ENCODE results near the gene GPR15. TPM values are rescaled to one million over a fixed set of nuclear protein-coding genes. Genes with fewer than 3 reads are reported as not detected.

GPR15 gene
- total RNA-seq, 1 experiment from 2014 or later, result not detected

DNA sequence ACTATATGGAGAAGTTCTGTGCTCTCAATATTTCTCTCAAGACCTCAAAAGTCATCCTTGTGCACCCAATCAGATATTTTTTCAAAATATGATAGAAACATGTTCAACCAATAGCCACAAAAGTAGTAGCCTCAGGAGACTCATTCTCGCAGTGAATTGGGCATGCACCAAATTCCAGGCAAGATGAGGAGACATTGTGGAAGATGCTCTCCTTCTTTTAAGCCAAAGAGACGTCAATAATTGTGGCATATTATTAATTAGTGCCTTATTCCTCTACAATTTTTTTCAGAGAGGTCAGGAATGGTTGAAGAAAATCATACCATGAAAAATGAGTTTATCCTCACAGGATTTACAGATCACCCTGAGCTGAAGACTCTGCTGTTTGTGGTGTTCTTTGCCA lies 34.4 kb upstream of the GPR15 start, which contains the start of gene OR5K2:
OR5K2 (plus strand) TSS at position 301 of the 400 bp plus-strand sequence; CDS start at position 301, 0 bp downstream.
- DNase-seq, result no peak
- Histone ChIP-seq H3K56ac (ENCODE audit: insufficient read length, low read depth, low read length) (no peak within 1 kb of the TSS), H4K5ac (ENCODE audit: insufficient read length, low read depth, low read length) (no peak within 1 kb of the TSS), H3K23me2 (ENCODE audit: insufficient read length, low read depth, low read length, poor library complexity, severe bottlenecking) (no peaks in the 10 kb centered on the region), H3K18ac (ENCODE audit: insufficient read length, low read depth, low read length) (no peak within 1 kb of the TSS), H3K27ac (ENCODE audit: insufficient read length, low read depth, low read length) (no peak within 1 kb of the TSS), H3K4ac (ENCODE audit: low read depth, low read length) (no peak within 1 kb of the TSS), H3K4me2 (ENCODE audit: insufficient read depth, insufficient read length, low read length) (no peak within 1 kb of the TSS), H3K27me3 (ENCODE audit: insufficient read depth, low read length) (no peaks in the 10 kb centered on the region), H2AFZ (ENCODE audit: low read length) (no peak within 1 kb of the TSS), H2BK20ac (ENCODE audit: low read depth, low read length, poor library complexity, severe bottlenecking) (no peak within 1 kb of the TSS), H3T11ph (ENCODE audit: low read length) (no peak within 1 kb of the TSS), H3K79me2 (ENCODE audit: insufficient read depth, low read length) (no peaks in the 10 kb centered on the region), H2BK15ac (ENCODE audit: low read depth, low read length) (no peak within 1 kb of the TSS), H2BK12ac (ENCODE audit: insufficient read length, low read depth, low read length) (no peak within 1 kb of the TSS), H3K23ac (ENCODE audit: insufficient read length, low read depth, low read length) (no peak within 1 kb of the TSS), H4K20me1 (ENCODE audit: control insufficient read depth, insufficient read depth, insufficient read length) (no peaks in the 10 kb centered on the region), H4K91ac (ENCODE audit: insufficient read length, low read depth, low read length) (no peak within 1 kb of the TSS), H2BK5ac (ENCODE audit: insufficient read length, low read length) (no peak within 1 kb of the TSS), H3K4me1 (ENCODE audit: insufficient read depth, low read length) (no peaks in the 10 kb centered on the region), H2BK120ac (ENCODE audit: low read depth, low read length, poor library complexity, severe bottlenecking) (no peak within 1 kb of the TSS), H3K9ac (ENCODE audit: extremely low read depth, insufficient read length, low read length) (no peak within 1 kb of the TSS), H3K9me3 (ENCODE audit: control insufficient read depth, low read depth, low read length) (no peaks in the 10 kb centered on the region), H2AK5ac (ENCODE audit: insufficient read length, low read length) (no peak within 1 kb of the TSS), H4K8ac (replicated peaks; ENCODE audit: insufficient read length, low read depth, low read length) (no peak within 1 kb of the TSS), H3K79me1 (ENCODE audit: insufficient read depth, low read depth, low read length, poor library complexity, severe bottlenecking) (no peaks in the 10 kb centered on the region), H3K14ac (ENCODE audit: insufficient read depth, low read length) (no peak within 1 kb of the TSS)
- Mint-ChIP-seq H3K27me3 (ENCODE audit: low read depth) (no peaks in the 10 kb centered on the region), H3K4me3 (no peak within 1 kb of the TSS), H3K27ac (no peak within 1 kb of the TSS), H3K4me1 (no peaks in the 10 kb centered on the region), H3K9me3 (no peaks in the 10 kb centered on the region), H3K36me3 (ENCODE audit: insufficient read depth in 1 of 3, low read depth in 3 of 3) (no peaks in the 10 kb centered on the region)
- WGBS (ENCODE audit: extremely low coverage, insufficient read length, low lambda C conversion rate), result no CpG with 5 or more reads among the region's 2 CpGs
- TF ChIP-seq, protein P1, sequence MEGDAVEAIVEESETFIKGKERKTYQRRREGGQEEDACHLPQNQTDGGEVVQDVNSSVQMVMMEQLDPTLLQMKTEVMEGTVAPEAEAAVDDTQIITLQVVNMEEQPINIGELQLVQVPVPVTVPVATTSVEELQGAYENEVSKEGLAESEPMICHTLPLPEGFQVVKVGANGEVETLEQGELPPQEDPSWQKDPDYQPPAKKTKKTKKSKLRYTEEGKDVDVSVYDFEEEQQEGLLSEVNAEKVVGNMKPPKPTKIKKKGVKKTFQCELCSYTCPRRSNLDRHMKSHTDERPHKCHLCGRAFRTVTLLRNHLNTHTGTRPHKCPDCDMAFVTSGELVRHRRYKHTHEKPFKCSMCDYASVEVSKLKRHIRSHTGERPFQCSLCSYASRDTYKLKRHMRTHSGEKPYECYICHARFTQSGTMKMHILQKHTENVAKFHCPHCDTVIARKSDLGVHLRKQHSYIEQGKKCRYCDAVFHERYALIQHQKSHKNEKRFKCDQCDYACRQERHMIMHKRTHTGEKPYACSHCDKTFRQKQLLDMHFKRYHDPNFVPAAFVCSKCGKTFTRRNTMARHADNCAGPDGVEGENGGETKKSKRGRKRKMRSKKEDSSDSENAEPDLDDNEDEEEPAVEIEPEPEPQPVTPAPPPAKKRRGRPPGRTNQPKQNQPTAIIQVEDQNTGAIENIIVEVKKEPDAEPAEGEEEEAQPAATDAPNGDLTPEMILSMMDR (conservative IDR thresholded peaks at IDR 0.05), result no peak
